Sigmoid colon (tissue), 4 donors: ENCODE measurements around the gene FNTB.

Experiments
- CTCF ChIP-seq, 4 experiments: fragments of 450-650 bp in 3 of 4; fragments of 200-600 bp in 1 of 4; IDR thresholded peaks; one replicate each; pipeline ENCODE4 v1.5.1; 2016 to 2019; ENCODE audit warnings: antibody characterized with exemption in 4 of 4, mild to moderate bottlenecking in 3 of 4, moderate library complexity in 2 of 4
- EP300 ChIP-seq, 4 donors: sonication (generic); formaldehyde crosslinking; IDR thresholded peaks; one replicate each; pipeline ENCODE4 v1.6.1; 2017; ENCODE audit warnings: antibody characterized with exemption in 4 of 4
- POLR2A ChIP-seq, 2 donors: fragments of 450-650 bp; IDR thresholded peaks; one replicate each; pipeline ENCODE4 v1.6.1; 2016; ENCODE audit warnings: antibody characterized with exemption in 2 of 2, mild to moderate bottlenecking in 2 of 2, moderate library complexity in 2 of 2
- POLR2AphosphoS5 ChIP-seq, 4 donors: sonication (generic); formaldehyde crosslinking; IDR thresholded peaks; one replicate each; pipeline ENCODE4 v1.6.1; 2017; ENCODE audit warnings: antibody characterized with exemption in 4 of 4

- TF ChIP-seq CTCF (IDR thresholded peaks at IDR 0.05) (no peak), POLR2A (IDR thresholded peaks at IDR 0.05) (no peak), POLR2AphosphoS5 (IDR thresholded peaks at IDR 0.05) (no peak), EP300 (IDR thresholded peaks at IDR 0.05) (no peak)
Observed at GRCh38 chr14:64979336-64980074, 7.2 kb upstream of the FNTB start.
